Hematopoietic multipotent progenitor cell (in vitro differentiated cells): ENCODE results near the gene ARSJ. TPM values are rescaled to one million over a fixed set of nuclear protein-coding genes. Genes with fewer than 3 reads are reported as not detected.

ENCODE experiments used
- total RNA-seq: library from RNA; depleted of rRNA; stranded (reverse); fragments of >200 nt; gene quantifications from one replicate; pipeline ENCODE4 v1.2.3, GENCODE V29; 2012

The ARSJ gene
- total RNA-seq, 1 donor, result under 0.01 TPM

Other genes starting within 250 kb of the ARSJ start
- gene CAMK2D, start 217.9 kb downstream of the ARSJ start, total RNA-seq, result 1.3 TPM